MCF 10A (cell line): Measurements from ENCODE around the gene GRM2. TPM values are rescaled to one million over a fixed set of nuclear protein-coding genes. Genes with fewer than 3 reads are reported as not detected.

Experiments
- BruUV-seq: library from RNA; stranded (reverse); fragments of 400-500 nt; replicated peaks from 2 replicates; lab custom pipeline; 2021; lab: Mats Ljungman, UMichigan
- CTCF ChIA-PET: fragments of 300-600 bp; sonication (Branson Sonifier 250); formaldehyde crosslinking; extraction: SDS; loops from one replicate; lab custom pipeline; 2021; ENCODE audit warnings: antibody characterized with exemption, inconsistent platforms; lab: Yijun Ruan, JAX
- POLR2A ChIA-PET: fragments of 300-600, 350-650 bp; sonication (Branson Sonifier 250); formaldehyde crosslinking; extraction: SDS; loops from one replicate; lab custom pipeline; 2020; ENCODE audit warnings: antibody characterized with exemption, inconsistent platforms; lab: Yijun Ruan, JAX
- DNase-seq: peaks from one replicate; pipeline ENCODE4 v3.0.0-alpha.2; 2018; ENCODE audit not compliant: unreplicated experiment
- H3K27ac Mint-ChIP-seq: one replicate; pipeline ENCODE4 v1.8.0; 2022; ENCODE audit warnings: mild to moderate bottlenecking, low read depth, mixed read lengths; ENCODE audit not compliant: unreplicated experiment
- H3K27me3 Mint-ChIP-seq: one replicate; pipeline ENCODE4 v1.8.0; 2022; ENCODE audit warnings: mixed read lengths; ENCODE audit not compliant: insufficient read depth, unreplicated experiment
- H3K36me3 Mint-ChIP-seq: one replicate; pipeline ENCODE4 v1.8.0; 2022; ENCODE audit warnings: mild to moderate bottlenecking, moderate library complexity, mixed read lengths; ENCODE audit not compliant: insufficient read depth, unreplicated experiment
- H3K4me1 Mint-ChIP-seq: one replicate; pipeline ENCODE4 v1.8.0; 2022; ENCODE audit warnings: mixed read lengths; ENCODE audit not compliant: insufficient read depth, unreplicated experiment
- H3K4me3 Mint-ChIP-seq: one replicate; pipeline ENCODE4 v1.8.0; 2022; ENCODE audit warnings: mild to moderate bottlenecking, moderate library complexity, mixed read lengths; ENCODE audit not compliant: unreplicated experiment
- H3K9me3 Mint-ChIP-seq: one replicate; pipeline ENCODE4 v1.8.0; 2022; ENCODE audit warnings: mixed read lengths; ENCODE audit not compliant: unreplicated experiment
- intact Hi-C: fragments of 100-400 bp; cut with micrococcal nuclease; formaldehyde crosslinking; loops from 2 replicates; pipeline ENCODE4 v1.14.1; 2022
- total RNA-seq: library from RNA; stranded (reverse); gene quantifications from 2 replicates; pipeline ENCODE4 v1.2.3, GENCODE V29; 2022
- TF ChIP-seq, protein P1 (sequence below): fragments of 200-600 bp; IDR thresholded peaks from one replicate; pipeline ENCODE4 v1.8.0; 2022; ENCODE audit warnings: antibody characterized with exemption, mild to moderate bottlenecking; ENCODE audit not compliant: unreplicated experiment

Gene GRM2
- total RNA-seq, 1 experiment from 2014 or later, result 0.23 TPM

DNA sequence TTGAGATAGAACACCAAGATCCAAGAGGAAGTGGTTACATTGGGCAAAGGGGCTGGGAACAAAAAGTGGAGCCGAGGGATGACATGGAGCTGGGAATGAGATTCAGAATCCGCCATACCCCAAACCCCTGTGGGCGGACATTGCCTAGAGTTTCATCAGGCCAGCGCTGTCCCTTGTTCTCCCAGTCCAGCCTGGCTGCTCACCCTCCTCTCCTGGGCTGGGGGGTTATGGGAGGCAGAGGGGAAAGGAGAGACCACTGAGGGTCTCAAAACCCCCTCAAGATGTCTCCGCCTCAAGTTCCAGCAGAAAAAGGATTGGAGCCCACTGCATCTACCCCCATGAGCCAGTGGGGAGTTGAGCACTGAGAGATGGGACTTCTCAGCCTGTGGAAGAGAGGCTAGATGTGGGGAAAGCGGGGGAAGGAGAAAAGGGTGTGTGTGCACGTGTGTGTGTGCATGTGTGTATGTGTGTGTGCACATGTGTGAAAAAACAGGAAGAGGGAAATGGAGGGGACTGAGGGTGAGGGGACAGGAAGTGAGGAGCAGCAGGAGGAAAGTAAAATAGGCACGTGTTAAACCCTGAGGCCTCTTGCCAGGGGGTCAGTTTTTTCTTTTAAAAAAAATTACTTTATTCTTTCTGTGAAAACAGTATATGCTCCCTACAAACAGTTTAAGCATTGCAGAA lies 14.3 kb downstream of the GRM2 start:
- intact Hi-C loops, result no loop called here
- H3K27ac Mint-ChIP-seq, result no peak overlapping the region
- H3K27me3 Mint-ChIP-seq, result no peaks in the 10 kb centered on the region
- CTCF ChIA-PET, result no interaction called here
- TF ChIP-seq, protein P1, sequence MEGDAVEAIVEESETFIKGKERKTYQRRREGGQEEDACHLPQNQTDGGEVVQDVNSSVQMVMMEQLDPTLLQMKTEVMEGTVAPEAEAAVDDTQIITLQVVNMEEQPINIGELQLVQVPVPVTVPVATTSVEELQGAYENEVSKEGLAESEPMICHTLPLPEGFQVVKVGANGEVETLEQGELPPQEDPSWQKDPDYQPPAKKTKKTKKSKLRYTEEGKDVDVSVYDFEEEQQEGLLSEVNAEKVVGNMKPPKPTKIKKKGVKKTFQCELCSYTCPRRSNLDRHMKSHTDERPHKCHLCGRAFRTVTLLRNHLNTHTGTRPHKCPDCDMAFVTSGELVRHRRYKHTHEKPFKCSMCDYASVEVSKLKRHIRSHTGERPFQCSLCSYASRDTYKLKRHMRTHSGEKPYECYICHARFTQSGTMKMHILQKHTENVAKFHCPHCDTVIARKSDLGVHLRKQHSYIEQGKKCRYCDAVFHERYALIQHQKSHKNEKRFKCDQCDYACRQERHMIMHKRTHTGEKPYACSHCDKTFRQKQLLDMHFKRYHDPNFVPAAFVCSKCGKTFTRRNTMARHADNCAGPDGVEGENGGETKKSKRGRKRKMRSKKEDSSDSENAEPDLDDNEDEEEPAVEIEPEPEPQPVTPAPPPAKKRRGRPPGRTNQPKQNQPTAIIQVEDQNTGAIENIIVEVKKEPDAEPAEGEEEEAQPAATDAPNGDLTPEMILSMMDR, result no peak
- no peaks in the 10 kb centered on the region for H3K36me3 Mint-ChIP-seq
- no peaks in the 10 kb centered on the region for H3K4me1 Mint-ChIP-seq
- POLR2A ChIA-PET, result no interaction called here
- no TSS peak for BruUV-seq
- H3K9me3 Mint-ChIP-seq, result no peaks in the 10 kb centered on the region
- no peak overlapping the region for H3K4me3 Mint-ChIP-seq
- no peak for DNase-seq

DNA sequence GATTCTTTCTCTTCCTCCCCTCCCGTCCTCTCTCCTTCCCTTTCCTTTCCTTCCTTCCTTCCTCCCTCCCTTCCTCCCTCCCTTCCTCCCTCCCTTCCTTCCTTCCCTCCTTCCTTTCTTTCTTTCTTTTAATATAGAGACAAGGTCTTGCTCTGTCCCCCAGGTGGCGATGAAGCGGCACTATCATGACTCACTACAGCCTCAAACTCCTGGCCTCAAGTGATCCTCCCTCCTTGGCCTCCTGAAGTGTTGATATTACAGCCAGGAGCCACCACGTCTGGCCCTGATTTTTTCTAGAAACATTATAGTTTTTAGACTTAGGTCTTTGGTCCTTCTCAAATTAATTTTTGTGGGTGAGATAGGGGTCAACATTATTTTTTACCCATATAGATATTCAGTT lies 15.5 kb downstream of the GRM2 start:
- Mint-ChIP-seq H3K4me3 (no peak overlapping the region), H3K27ac (no peak overlapping the region), H3K4me1 (no peaks in the 10 kb centered on the region), H3K36me3 (no peaks in the 10 kb centered on the region), H3K27me3 (no peaks in the 10 kb centered on the region), H3K9me3 (no peaks in the 10 kb centered on the region)
- CTCF ChIA-PET, result interaction anchor here (0.6 kb wide), 1 partner anchor 18 kb away, joined by 3 read pairs; no protein-coding TSS in a partner anchor
- POLR2A ChIA-PET, result no interaction called here
- intact Hi-C loops, result no loop called here
- no TSS peak for BruUV-seq
- TF ChIP-seq, protein P1, result no peak
- no peak for DNase-seq

DNA sequence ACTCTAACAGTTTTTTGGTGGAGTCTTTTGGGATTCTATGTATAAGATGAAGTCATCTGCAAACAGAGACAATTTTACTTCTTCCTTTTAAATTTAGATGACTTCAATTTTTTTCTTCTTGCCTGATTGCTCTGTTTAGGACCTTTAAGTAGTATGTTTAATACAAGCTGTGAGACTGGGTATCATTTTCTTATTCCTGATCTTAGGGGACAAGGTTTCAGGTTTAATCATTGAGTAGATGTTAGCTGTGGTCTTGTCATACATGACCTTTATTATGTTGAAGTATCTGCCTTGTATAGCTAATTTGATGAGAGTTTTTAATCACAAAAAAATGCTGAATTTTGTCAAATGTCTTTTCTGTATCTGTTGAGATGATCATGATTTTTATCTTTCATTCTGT lies 20.6 kb downstream of the GRM2 start:
- ChIA-PET CTCF (interaction anchor here (0.6 to 1.7 kb wide), 4 partner anchors 13 to 251 kb away, joined by 3 to 6 read pairs (median 4); no protein-coding TSS in a partner anchor), POLR2A (no interaction called here)
- intact Hi-C loops, result no loop called here
- TF ChIP-seq, protein P1, result no peak
- Mint-ChIP-seq H3K27me3 (no peaks in the 10 kb centered on the region), H3K36me3 (no peaks in the 10 kb centered on the region), H3K9me3 (no peaks in the 10 kb centered on the region), H3K27ac (no peak overlapping the region), H3K4me1 (peaks cover 6% of the 10 kb centered on the region), H3K4me3 (no peak overlapping the region)
- BruUV-seq, result no TSS peak
- no peak for DNase-seq

DNA sequence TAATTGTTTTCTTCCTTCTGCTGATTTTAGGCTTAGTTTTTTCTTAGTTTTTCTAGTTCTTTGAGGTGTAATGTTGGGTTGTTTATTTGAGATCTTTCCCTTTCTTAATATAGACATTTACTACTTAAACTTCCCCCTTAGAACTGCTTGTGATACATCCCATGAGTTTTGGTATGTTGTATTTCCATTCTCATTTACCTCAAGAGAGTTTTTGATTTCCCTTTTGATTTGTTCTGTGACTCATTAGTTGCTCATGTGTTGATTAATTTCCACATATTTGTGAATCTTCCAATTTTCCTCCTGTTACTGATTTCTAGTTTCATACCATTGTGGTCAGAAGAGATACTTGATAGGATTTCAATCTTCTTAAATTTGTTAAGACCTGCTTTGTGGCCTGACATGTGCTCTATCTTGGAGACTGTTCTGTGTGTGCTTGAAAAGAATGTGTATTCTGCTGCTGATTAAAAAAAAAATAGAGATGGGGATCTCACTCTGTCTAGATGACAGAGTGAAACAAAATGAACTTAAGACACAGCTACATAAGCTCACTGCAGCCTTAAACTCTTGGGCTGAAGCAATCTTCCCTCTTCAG lies 22.3 kb downstream of the GRM2 start:
- Mint-ChIP-seq H3K27me3 (peaks cover 6% of the 10 kb centered on the region), H3K36me3 (no peaks in the 10 kb centered on the region), H3K27ac (no peak overlapping the region), H3K4me3 (no peak overlapping the region), H3K9me3 (no peaks in the 10 kb centered on the region), H3K4me1 (peaks cover 6% of the 10 kb centered on the region)
- CTCF ChIA-PET, result interaction anchor here (0.6 to 1.5 kb wide), 2 partner anchors 40 to 214 kb away, joined by 3 to 4 read pairs; no protein-coding TSS in a partner anchor
- TF ChIP-seq, protein P1, result no peak
- no peak for DNase-seq
- intact Hi-C loops, result no loop called here
- no TSS peak for BruUV-seq
- POLR2A ChIA-PET, result interaction anchor here (0.7 to 0.9 kb wide), 3 partner anchors 9 to 1154 kb away, joined by 3 to 5 read pairs (median 4); no protein-coding TSS in a partner anchor
